A549 (cell line): ENCODE measurements around the gene RASGRF1. TPM values are rescaled to one million over a fixed set of nuclear protein-coding genes. Genes with fewer than 3 reads are reported as not detected.

Source experiments
- ATAC-seq, 2 experiments: fragments of 200-7000 bp in 1 of 2; fragments of >200 bp in 1 of 2; cut with Nextera tagmentation in 1 of 2; cut with Tn5 transposase in 1 of 2; 3 replicates each; pipeline versions ENCODE4 v1.8.0 to v1.9.1; 2018 to 2020; ENCODE audit warnings: mild to moderate bottlenecking in 1 of 2, moderate library complexity in 1 of 2
- CTCF ChIA-PET: fragments of 300-600 bp; sonication (Branson Sonifier 250); formaldehyde crosslinking; extraction: SDS; loops from one replicate; lab custom pipeline; 2021; ENCODE audit warnings: antibody characterized with exemption, inconsistent platforms; lab: Yijun Ruan, JAX
- POLR2A ChIA-PET: fragments of 350-600 bp; formaldehyde crosslinking; extraction: SDS; loops from one replicate; lab custom pipeline; 2021; ENCODE audit warnings: antibody characterized with exemption, inconsistent platforms; lab: Yijun Ruan, JAX
- DNase-seq, 2 experiments: peaks; one replicate each; pipeline versions ENCODE4 v3.0.0 to v3.0.0-alpha.2; 2011 to 2016; ENCODE audit warnings: low read depth in 1 of 2, low spot score in 1 of 2
- FAIRE-seq: peaks from 2 replicates; lab custom pipeline; 2011; peaks lifted over from hg19 to GRCh38; lab: Jason Lieb, UNC
- H3K27ac ChIP-seq, 2 experiments: fragments of >200 bp; sonication (Bioruptor Twin); formaldehyde crosslinking; 3 replicates each; pipeline ENCODE4 v1.5.1; 2016 to 2017
- H3K4me1 ChIP-seq: fragments of >200 bp; sonication (Bioruptor Twin); formaldehyde crosslinking; 3 replicates; pipeline ENCODE4 v1.6.1; 2016
- H3K4me2 ChIP-seq: fragments of >200 bp; sonication (Bioruptor Twin); formaldehyde crosslinking; 3 replicates; pipeline ENCODE4 v1.6.1; 2016
- H3K4me3 ChIP-seq: fragments of >200 bp; sonication (Bioruptor Twin); formaldehyde crosslinking; 3 replicates; pipeline ENCODE4 v1.5.1; 2016
- H3K9me3 ChIP-seq: fragments of >200 bp; sonication (Bioruptor Twin); formaldehyde crosslinking; 3 replicates; pipeline ENCODE4 v1.6.1; 2016
- BHLHE40 ChIP-seq: IDR thresholded peaks from 2 replicates; pipeline ENCODE4 v1.6.1; 2012; ENCODE audit warnings: low read depth, low read length, inconsistent platforms
- CBX2 ChIP-seq: fragments of 200-600 bp; sonication (generic); IDR thresholded peaks from 2 replicates; pipeline ENCODE4 v1.6.1; 2016; ENCODE audit warnings: low read depth, mild to moderate bottlenecking, borderline replicate concordance
- CEBPB ChIP-seq, 2 experiments: fragments of >200 bp in 1 of 2; sonication (Bioruptor Twin) in 1 of 2; formaldehyde crosslinking in 1 of 2; IDR thresholded peaks; 2 replicates each; pipeline ENCODE4 v1.6.1; 2012 to 2016
- CHD2 ChIP-seq: fragments of 150-350 bp; IDR thresholded peaks from 2 replicates; pipeline ENCODE4 v1.6.1; 2014; ENCODE audit warnings: low read length; ENCODE audit not compliant: partially characterized antibody
- EHF ChIP-seq: fragments of 250-450 bp; sonication (Bioruptor Pico); IDR thresholded peaks from 2 replicates; pipeline ENCODE4 v1.5.0; 2020; ENCODE audit warnings: mild to moderate bottlenecking
- EHMT2 ChIP-seq: fragments of 200-600 bp; sonication (generic); IDR thresholded peaks from 2 replicates; pipeline ENCODE4 v1.6.1; 2016; ENCODE audit warnings: antibody characterized with exemption, low read depth, mild to moderate bottlenecking, moderate library complexity
- HDAC2 ChIP-seq: fragments of 200-600 bp; sonication (generic); IDR thresholded peaks from 2 replicates; pipeline ENCODE4 v1.6.1; 2016
- HOXB13 ChIP-seq: fragments of 250-450 bp; sonication (Bioruptor Pico); IDR thresholded peaks from 2 replicates; pipeline ENCODE4 v1.5.0; 2020; ENCODE audit warnings: low read depth, mild to moderate bottlenecking, moderate library complexity
- HOXB5 ChIP-seq: fragments of 250-450 bp; sonication (Bioruptor Pico); IDR thresholded peaks from 2 replicates; pipeline ENCODE4 v1.5.0; 2020; ENCODE audit warnings: mild to moderate bottlenecking, moderate library complexity
- JUN ChIP-seq, 2 experiments: fragments of >200 bp; sonication (Bioruptor Twin); formaldehyde crosslinking; IDR thresholded peaks; 2 replicates in 1 of 2; 3 replicates in 1 of 2; pipeline ENCODE4 v1.6.1; 2016 to 2017
- MYC ChIP-seq: IDR thresholded peaks from 2 replicates; pipeline ENCODE4 v1.6.1; 2012; ENCODE audit warnings: mild to moderate bottlenecking, inconsistent platforms, low read length, improper control_type of control experiment, borderline replicate concordance
- NPAS2 ChIP-seq: fragments of 250-450 bp; sonication (Bioruptor Pico); IDR thresholded peaks from 2 replicates; pipeline ENCODE4 v1.8.0; 2022; ENCODE audit warnings: mild to moderate bottlenecking, moderate library complexity, borderline replicate concordance
- PHF8 ChIP-seq: fragments of 200-600 bp; sonication (generic); IDR thresholded peaks from 2 replicates; pipeline ENCODE4 v1.6.1; 2016; ENCODE audit warnings: low read depth, mild to moderate bottlenecking, antibody characterized with exemption, moderate library complexity, borderline replicate concordance
- RCOR1 ChIP-seq: fragments of 150-350 bp; IDR thresholded peaks from 2 replicates; pipeline ENCODE4 v1.6.1; 2014; ENCODE audit warnings: antibody characterized with exemption, low read length, low read depth
- ZC3H11A ChIP-seq: fragments of 450-650 bp; IDR thresholded peaks from 2 replicates; pipeline ENCODE4 v1.6.1; 2014; ENCODE audit warnings: antibody characterized with exemption, mild to moderate bottlenecking
- WGBS: methylation state at CpG from one replicate; pipeline ENCODE4 v1.1.6; 2017; ENCODE audit errors: missing lambda C conversion rate; 5-methylcytosine and 5-hydroxymethylcytosine counted together
- polyA plus RNA-seq, 4 experiments: library from polyadenylated mRNA; depleted of rRNA in 3 of 4; stranded (reverse); fragments of >200 nt; fragmentation: RNase III in 1 of 4; extraction: RNeasy Plus Mini Kit Qiagen cat#74134 plus additional on column Dnase treatment in 1 of 4; gene quantifications; 2 replicates in 3 of 4; 3 replicates in 1 of 4; pipeline ENCODE4 v1.2.3, GENCODE V29; 2011 to 2017
- TF ChIP-seq, protein P1 (sequence below): fragments of 250-450 bp; sonication (Bioruptor Pico); IDR thresholded peaks from 2 replicates; pipeline ENCODE4 v1.5.0; 2021; ENCODE audit warnings: mild to moderate bottlenecking, moderate library complexity, borderline replicate concordance
- TF ChIP-seq, protein P2 (sequence below): fragments of >200 bp; sonication (Bioruptor Twin); formaldehyde crosslinking; IDR thresholded peaks from 3 replicates; pipeline ENCODE4 v1.5.1; 2016
- TF ChIP-seq, protein P3 (sequence below): IDR thresholded peaks from 2 replicates; pipeline ENCODE4 v1.6.1; 2012; ENCODE audit warnings: low read depth, borderline replicate concordance
- TF ChIP-seq, protein P4 (sequence below): fragments of 250-450 bp; sonication (Bioruptor Pico); IDR thresholded peaks from 2 replicates; pipeline ENCODE4 v1.5.0; 2020; ENCODE audit warnings: low read depth, mild to moderate bottlenecking, moderate library complexity
- TF ChIP-seq, protein P5 (sequence below): IDR thresholded peaks from 2 replicates; pipeline ENCODE4 v1.6.1; 2012

The RASGRF1 gene
- polyA plus RNA-seq, 2 of the 4 experiments (the other 2 are of a cell fraction): 0.13 to 0.21 TPM

DNA sequence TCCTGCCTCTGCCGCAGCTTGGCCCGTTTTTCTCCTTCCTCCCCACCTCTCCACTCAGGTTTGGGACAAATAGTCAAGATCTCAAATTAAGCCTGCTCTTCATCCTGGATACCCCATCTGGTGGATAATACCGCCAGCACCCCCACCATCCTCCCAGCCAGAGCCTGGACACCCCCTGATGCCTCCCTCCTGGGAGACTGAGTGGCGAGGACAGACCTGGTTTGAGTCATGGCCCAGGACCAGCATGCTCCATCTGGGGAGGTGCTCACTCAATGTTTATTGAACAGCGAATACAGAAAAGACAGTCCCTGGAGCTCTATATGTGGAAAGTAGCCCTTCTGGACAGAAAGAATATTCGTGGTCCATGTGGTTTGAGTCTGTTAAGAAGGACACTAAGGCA lies 169.1 kb downstream of the RASGRF1 start (continued):
- TF ChIP-seq, protein P1, sequence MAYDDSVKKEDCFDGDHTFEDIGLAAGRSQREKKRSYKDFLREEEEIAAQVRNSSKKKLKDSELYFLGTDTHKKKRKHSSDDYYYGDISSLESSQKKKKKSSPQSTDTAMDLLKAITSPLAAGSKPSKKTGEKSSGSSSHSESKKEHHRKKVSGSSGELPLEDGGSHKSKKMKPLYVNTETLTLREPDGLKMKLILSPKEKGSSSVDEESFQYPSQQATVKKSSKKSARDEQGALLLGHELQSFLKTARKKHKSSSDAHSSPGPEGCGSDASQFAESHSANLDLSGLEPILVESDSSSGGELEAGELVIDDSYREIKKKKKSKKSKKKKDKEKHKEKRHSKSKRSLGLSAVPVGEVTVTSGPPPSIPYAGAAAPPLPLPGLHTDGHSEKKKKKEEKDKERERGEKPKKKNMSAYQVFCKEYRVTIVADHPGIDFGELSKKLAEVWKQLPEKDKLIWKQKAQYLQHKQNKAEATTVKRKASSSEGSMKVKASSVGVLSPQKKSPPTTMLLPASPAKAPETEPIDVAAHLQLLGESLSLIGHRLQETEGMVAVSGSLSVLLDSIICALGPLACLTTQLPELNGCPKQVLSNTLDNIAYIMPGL (CRISPR knock-in tag): no peak
- no peak for TF ChIP-seq EHF (CRISPR knock-in tag)
- TF ChIP-seq HOXB13 (CRISPR knock-in tag): no peak
- TF ChIP-seq CEBPB (IDR thresholded peaks at IDR 0.05): no peak

DNA sequence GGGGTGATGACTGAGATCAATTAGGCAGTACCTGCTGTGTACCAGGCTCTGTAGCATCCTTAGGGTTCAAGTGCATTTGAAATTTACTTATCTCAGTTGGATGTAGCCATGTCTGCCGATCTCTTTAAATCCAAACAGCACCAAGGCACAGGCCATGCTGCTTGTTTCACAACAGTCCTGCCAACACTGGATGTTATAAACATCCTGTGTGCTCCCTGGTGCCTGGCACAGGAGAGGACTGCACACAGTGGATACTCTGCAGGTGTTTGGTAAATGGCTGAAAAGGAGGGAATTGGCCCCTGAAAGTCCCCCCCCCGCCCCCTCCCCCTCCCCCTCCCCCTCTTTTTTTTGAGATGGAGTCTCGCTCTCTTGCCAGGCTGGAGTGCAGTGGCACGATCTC lies 172.7 kb downstream of the RASGRF1 start:
- Histone ChIP-seq H3K27ac (no peak overlapping the region), H3K9me3 (no peaks in the 10 kb centered on the region), H3K4me3 (no peak overlapping the region), H3K4me2 (no peak overlapping the region), H3K4me1 (peaks cover 13% of the 10 kb centered on the region; the same call in 2 of the 3 replicates)
- FAIRE-seq (no peak), ATAC-seq (no peak), DNase-seq (no peak)
- TF ChIP-seq PHF8 (no peak), BHLHE40 (no peak), EHF (CRISPR knock-in tag) (no peak), MYC (no peak), CBX2 (no peak), JUN (IDR thresholded peaks at IDR 0.05) (no peak), EHMT2 (no peak)
- TF ChIP-seq, protein P2, sequence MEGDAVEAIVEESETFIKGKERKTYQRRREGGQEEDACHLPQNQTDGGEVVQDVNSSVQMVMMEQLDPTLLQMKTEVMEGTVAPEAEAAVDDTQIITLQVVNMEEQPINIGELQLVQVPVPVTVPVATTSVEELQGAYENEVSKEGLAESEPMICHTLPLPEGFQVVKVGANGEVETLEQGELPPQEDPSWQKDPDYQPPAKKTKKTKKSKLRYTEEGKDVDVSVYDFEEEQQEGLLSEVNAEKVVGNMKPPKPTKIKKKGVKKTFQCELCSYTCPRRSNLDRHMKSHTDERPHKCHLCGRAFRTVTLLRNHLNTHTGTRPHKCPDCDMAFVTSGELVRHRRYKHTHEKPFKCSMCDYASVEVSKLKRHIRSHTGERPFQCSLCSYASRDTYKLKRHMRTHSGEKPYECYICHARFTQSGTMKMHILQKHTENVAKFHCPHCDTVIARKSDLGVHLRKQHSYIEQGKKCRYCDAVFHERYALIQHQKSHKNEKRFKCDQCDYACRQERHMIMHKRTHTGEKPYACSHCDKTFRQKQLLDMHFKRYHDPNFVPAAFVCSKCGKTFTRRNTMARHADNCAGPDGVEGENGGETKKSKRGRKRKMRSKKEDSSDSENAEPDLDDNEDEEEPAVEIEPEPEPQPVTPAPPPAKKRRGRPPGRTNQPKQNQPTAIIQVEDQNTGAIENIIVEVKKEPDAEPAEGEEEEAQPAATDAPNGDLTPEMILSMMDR: no peak
- TF ChIP-seq, protein P3, sequence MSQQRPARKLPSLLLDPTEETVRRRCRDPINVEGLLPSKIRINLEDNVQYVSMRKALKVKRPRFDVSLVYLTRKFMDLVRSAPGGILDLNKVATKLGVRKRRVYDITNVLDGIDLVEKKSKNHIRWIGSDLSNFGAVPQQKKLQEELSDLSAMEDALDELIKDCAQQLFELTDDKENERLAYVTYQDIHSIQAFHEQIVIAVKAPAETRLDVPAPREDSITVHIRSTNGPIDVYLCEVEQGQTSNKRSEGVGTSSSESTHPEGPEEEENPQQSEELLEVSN: no peak
- TF ChIP-seq, protein P4, sequence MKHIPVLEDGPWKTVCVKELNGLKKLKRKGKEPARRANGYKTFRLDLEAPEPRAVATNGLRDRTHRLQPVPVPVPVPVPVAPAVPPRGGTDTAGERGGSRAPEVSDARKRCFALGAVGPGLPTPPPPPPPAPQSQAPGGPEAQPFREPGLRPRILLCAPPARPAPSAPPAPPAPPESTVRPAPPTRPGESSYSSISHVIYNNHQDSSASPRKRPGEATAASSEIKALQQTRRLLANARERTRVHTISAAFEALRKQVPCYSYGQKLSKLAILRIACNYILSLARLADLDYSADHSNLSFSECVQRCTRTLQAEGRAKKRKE (CRISPR knock-in tag): no peak
- TF ChIP-seq, protein P5, sequence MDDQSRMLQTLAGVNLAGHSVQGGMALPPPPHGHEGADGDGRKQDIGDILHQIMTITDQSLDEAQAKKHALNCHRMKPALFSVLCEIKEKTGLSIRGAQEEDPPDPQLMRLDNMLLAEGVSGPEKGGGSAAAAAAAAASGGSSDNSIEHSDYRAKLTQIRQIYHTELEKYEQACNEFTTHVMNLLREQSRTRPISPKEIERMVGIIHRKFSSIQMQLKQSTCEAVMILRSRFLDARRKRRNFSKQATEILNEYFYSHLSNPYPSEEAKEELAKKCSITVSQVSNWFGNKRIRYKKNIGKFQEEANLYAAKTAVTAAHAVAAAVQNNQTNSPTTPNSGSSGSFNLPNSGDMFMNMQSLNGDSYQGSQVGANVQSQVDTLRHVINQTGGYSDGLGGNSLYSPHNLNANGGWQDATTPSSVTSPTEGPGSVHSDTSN: no peak
- POLR2A ChIA-PET: no interaction called here
- CTCF ChIA-PET: no interaction called here
- WGBS: 89% methylated on average over 2 of the region's 4 CpGs

DNA sequence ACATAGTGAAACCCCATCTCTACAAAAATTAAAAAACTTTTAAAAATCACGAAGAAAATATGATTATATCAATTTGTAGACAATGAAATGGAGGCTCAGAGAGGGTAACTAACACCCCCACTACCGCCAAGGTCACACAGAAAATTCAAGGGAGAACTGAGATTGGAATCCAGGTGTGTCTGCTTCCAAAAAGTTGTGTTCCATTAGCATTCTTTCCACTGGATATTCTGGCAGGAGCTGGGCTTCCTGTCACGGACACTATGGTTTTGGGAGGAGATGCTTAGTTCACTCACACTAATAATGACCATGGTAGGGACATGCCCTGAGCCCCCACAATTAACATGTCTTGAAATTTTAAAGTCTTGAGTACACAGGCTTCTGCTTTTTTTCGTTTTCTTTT lies 174.5 kb downstream of the RASGRF1 start:
- DNase-seq: no peak
- no peak for FAIRE-seq
- Histone ChIP-seq H3K4me2 (0 out of 3 replicates have a peak overlapping the region, but pooled peaks have one; percentile 7), H3K9me3 (no peaks in the 10 kb centered on the region), H3K27ac (peak overlapping the region in 1 of 2 experiments; percentile 58; a peak in 2 of 6 replicates), H3K4me3 (no peak overlapping the region), H3K4me1 (peaks cover 13% of the 10 kb centered on the region; the same call in 2 of the 3 replicates)
- WGBS: 82% methylated on average over 4 of the region's 4 CpGs
- TF ChIP-seq HOXB5 (CRISPR knock-in tag) (no peak), ZC3H11A (no peak), HDAC2 (no peak), HOXB13 (CRISPR knock-in tag) (no peak), BHLHE40 (no peak), RCOR1 (no peak), CHD2 (no peak), NPAS2 (CRISPR knock-in tag) (no peak)
- TF ChIP-seq, protein P2: no peak
- TF ChIP-seq, protein P5: no peak
- no peak for ATAC-seq
- POLR2A ChIA-PET: no interaction called here
- CTCF ChIA-PET: interaction anchor here (1.8 to 5.1 kb wide), 5 partner anchors 7 to 268 kb away, joined by 4 to 34 read pairs (median 12); no protein-coding TSS in a partner anchor
